ENCODE results near the gene RBFOX2. TPM values are rescaled to one million over a fixed set of nuclear protein-coding genes. Genes with fewer than 3 reads are reported as not detected.
A peak's percentile ranks its signal among the peaks of the same experiment; 100 is the strongest.

The RBFOX2 gene
- total RNA-seq, 1 experiment from 2014 or later = 144 TPM

GRCh38 chr22:35900483-35901168 is 128.0 kb downstream of the RBFOX2 start:
- peak; percentile 48 to 64 for DNase-seq (ENCODE audit: low read depth in 1 of 2, low spot score in 2 of 2)
- Histone ChIP-seq H3K27ac (peak overlapping the region; percentile 56; the same call in 1 of the 2 replicates), H3K4me3 (no peak overlapping the region), H3K9me3 (replicated peaks) (no peaks in the 10 kb centered on the region), H3K4me1 (replicated peaks) (peaks cover 22% of the 10 kb centered on the region), H3K36me3 (no peaks in the 10 kb centered on the region), H3K27me3 (replicated peaks) (no peaks in the 10 kb centered on the region)

GRCh38 chr22:35899736-35900135 is 128.9 kb downstream of the RBFOX2 start:
- H3K4me3 ChIP-seq = no peak overlapping the region
- no peak for DNase-seq (ENCODE audit: low read depth in 1 of 2, low spot score in 2 of 2)
- no peaks in the 10 kb centered on the region for H3K9me3 ChIP-seq (replicated peaks)
- H3K36me3 ChIP-seq = no peaks in the 10 kb centered on the region
- H3K27ac ChIP-seq = 0 out of 2 replicates have a peak overlapping the region, but pooled peaks have one; percentile 56
- no peaks in the 10 kb centered on the region for H3K27me3 ChIP-seq (replicated peaks)
- H3K4me1 ChIP-seq (replicated peaks) = peaks cover 22% of the 10 kb centered on the region

- no peak overlapping the region for H3K27ac ChIP-seq
- H3K9me3 ChIP-seq (replicated peaks) = no peaks in the 10 kb centered on the region
Observed at GRCh38 chr22:35896111-35896705, 132.4 kb downstream of the RBFOX2 start.

DNA sequence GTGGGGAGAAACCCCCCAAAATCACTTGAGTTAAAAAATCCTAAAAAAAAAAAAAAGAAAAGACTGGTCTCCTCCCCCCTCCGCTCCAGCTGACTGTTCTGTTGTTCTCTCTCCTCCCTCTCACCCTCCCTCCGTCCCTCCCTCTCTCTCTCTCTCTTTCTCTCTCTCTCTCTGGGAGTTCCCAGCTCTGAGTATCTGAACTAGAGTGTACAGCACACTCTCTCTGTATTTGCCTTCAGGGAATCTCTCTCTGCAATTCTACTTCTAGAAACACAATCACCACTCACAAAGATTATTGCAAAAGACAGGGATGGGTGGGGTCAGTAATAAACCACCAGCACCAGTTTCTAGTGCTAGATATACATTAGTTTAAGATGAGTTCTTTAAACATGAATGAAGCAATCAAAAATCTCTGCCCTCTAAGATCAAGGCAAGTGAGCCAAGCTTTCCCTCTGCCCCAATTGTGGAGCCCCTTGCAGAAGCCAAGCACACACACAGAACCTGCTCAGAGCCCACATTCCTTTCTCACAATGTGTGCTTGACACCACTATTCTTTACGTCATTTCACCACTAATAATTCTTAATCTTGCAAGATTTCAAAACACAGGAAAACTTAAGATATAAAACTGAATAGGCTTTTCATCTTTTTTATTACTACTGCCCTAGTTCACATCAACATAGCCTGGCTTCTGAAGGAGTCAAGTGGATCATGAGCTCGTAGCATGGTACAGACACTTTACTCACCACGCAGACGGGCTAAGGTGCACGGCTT is 133.5 kb downstream of the RBFOX2 start:
- H3K9me3 ChIP-seq (replicated peaks) = no peaks in the 10 kb centered on the region
- H3K4me3 ChIP-seq = no peak overlapping the region
- H3K27ac ChIP-seq = no peak overlapping the region
- no peaks in the 10 kb centered on the region for H3K36me3 ChIP-seq
- DNase-seq (ENCODE audit: low read depth in 1 of 2, low spot score in 2 of 2) = peak in 1 of 2 experiments; percentile 25
- no peaks in the 10 kb centered on the region for H3K27me3 ChIP-seq (replicated peaks)
- peaks cover 16% of the 10 kb centered on the region for H3K4me1 ChIP-seq (replicated peaks)

More at GRCh38 chr22:35896111-35896705, 132.4 kb downstream of the RBFOX2 start:
- peaks cover 26% of the 10 kb centered on the region for H3K4me1 ChIP-seq (replicated peaks)
- no peak for DNase-seq (ENCODE audit: low read depth in 1 of 2, low spot score in 2 of 2)
- no peak overlapping the region for H3K4me3 ChIP-seq
- no peaks in the 10 kb centered on the region for H3K27me3 ChIP-seq (replicated peaks)
- H3K36me3 ChIP-seq = no peaks in the 10 kb centered on the region

GRCh38 chr22:35894464-35894878 is 134.2 kb downstream of the RBFOX2 start:
- Histone ChIP-seq H3K9me3 (replicated peaks) (no peaks in the 10 kb centered on the region), H3K36me3 (no peaks in the 10 kb centered on the region), H3K4me1 (replicated peaks) (peaks cover 11% of the 10 kb centered on the region), H3K27ac (no peak overlapping the region), H3K4me3 (no peak overlapping the region), H3K27me3 (replicated peaks) (no peaks in the 10 kb centered on the region)
- DNase-seq (ENCODE audit: low read depth in 1 of 2, low spot score in 2 of 2) = no peak

GRCh38 chr22:35893698-35894097 is 134.9 kb downstream of the RBFOX2 start:
- Histone ChIP-seq H3K36me3 (no peaks in the 10 kb centered on the region), H3K4me1 (replicated peaks) (peaks cover 11% of the 10 kb centered on the region), H3K27ac (no peak overlapping the region), H3K27me3 (replicated peaks) (no peaks in the 10 kb centered on the region), H3K9me3 (replicated peaks) (no peaks in the 10 kb centered on the region), H3K4me3 (no peak overlapping the region)
- no peak for DNase-seq (ENCODE audit: low read depth in 1 of 2, low spot score in 2 of 2)

DNA sequence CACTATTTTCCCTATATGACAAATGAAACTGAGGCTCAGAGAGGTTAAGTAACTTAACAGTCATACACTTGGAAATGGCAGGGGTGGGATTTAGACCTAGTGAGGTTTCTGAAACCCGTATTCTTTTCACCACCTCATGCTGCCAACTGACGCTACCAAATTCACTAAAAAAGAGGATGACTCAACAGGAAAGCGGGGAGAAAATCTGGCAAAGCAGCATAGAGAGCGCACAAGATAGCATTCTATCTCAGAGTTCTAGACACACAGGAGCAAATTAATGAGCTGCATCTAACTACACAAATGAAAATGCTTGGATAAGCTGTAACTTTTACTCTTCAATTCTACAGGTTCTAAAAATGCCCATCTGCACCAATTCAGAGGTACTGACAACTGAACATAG is 136.4 kb downstream of the RBFOX2 start:
- Histone ChIP-seq H3K4me1 (replicated peaks) (peaks cover 19% of the 10 kb centered on the region), H3K4me3 (no peak overlapping the region), H3K9me3 (replicated peaks) (no peaks in the 10 kb centered on the region), H3K27me3 (replicated peaks) (no peaks in the 10 kb centered on the region), H3K27ac (no peak overlapping the region), H3K36me3 (no peaks in the 10 kb centered on the region)
- DNase-seq (ENCODE audit: low read depth in 1 of 2, low spot score in 2 of 2) = peak in 1 of 2 experiments; percentile 37

- Histone ChIP-seq H3K27me3 (replicated peaks) (no peaks in the 10 kb centered on the region), H3K36me3 (no peaks in the 10 kb centered on the region), H3K4me1 (replicated peaks) (peaks cover 22% of the 10 kb centered on the region), H3K27ac (no peak overlapping the region), H3K4me3 (no peak overlapping the region), H3K9me3 (replicated peaks) (no peaks in the 10 kb centered on the region)
- no peak for DNase-seq (ENCODE audit: low read depth in 1 of 2, low spot score in 2 of 2)
Observed at GRCh38 chr22:35891442-35891841, 137.2 kb downstream of the RBFOX2 start.

DNA sequence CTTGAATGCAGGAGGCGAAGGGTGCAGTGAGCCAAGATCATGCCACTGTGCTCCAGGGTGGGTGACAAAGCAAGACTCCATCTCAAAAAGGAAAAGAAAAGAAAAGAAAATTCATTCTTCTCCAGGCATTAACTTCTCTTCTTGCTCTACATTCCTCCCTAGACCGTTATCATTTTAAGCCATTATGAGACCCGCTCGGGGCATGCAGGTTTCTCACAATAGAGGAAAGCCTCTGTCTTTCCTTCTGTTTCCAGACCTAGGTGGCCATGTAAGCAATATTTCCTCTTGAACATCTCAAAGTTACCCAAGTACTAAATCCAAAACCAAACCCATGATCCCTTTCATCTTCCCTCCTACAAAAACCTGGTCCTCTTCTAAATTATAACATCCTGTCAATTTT is 139.6 kb downstream of the RBFOX2 start:
- DNase-seq (ENCODE audit: low read depth in 1 of 2, low spot score in 2 of 2) = no peak
- Histone ChIP-seq H3K9me3 (replicated peaks) (no peaks in the 10 kb centered on the region), H3K4me1 (replicated peaks) (peaks cover 24% of the 10 kb centered on the region), H3K27ac (no peak overlapping the region), H3K4me3 (no peak overlapping the region), H3K36me3 (no peaks in the 10 kb centered on the region), H3K27me3 (replicated peaks) (no peaks in the 10 kb centered on the region)

DNA sequence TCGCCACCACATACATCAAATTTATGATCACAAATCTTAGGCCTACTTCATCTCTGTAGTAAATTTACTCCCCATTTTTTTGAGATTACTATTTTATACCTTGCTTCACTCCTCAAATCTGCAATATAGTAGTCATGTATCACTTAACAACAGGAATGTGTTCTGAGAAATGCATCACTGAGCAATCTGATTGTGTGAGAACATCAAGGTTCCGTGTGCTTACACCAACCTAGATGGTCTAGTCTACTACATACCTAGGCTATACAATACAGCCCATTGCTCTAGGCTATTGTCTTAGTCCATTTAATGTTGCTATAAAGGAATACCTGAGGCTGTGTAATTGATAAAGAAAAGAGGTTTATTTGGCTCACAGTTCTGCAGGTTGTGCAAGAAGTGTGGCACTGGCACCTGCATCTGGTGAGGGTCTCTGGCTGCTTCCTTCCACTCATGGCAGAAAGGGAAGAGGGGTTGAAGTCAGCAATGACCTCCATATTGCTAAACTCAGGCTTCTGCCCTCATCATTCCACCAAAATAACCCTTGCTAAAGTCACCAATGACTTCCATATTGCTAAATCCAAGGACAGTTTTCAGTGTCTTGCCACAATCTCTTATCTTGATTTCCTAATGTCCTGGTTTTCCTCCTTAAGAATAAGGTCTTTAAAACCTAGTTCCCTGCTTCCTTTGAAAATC is 140.3 kb downstream of the RBFOX2 start:
- no peak for DNase-seq (ENCODE audit: low read depth in 1 of 2, low spot score in 2 of 2)
- no peak overlapping the region for H3K27ac ChIP-seq
- no peaks in the 10 kb centered on the region for H3K36me3 ChIP-seq
- H3K27me3 ChIP-seq (replicated peaks) = no peaks in the 10 kb centered on the region
- H3K4me1 ChIP-seq (replicated peaks) = peaks cover 27% of the 10 kb centered on the region
- no peak overlapping the region for H3K4me3 ChIP-seq
- no peaks in the 10 kb centered on the region for H3K9me3 ChIP-seq (replicated peaks)

GRCh38 chr22:35887296-35887875 is 141.2 kb downstream of the RBFOX2 start:
- Histone ChIP-seq H3K4me3 (no peak overlapping the region), H3K27me3 (replicated peaks) (no peaks in the 10 kb centered on the region), H3K4me1 (replicated peaks) (peaks cover 32% of the 10 kb centered on the region), H3K9me3 (replicated peaks) (no peaks in the 10 kb centered on the region), H3K36me3 (no peaks in the 10 kb centered on the region), H3K27ac (no peak overlapping the region)
- no peak for DNase-seq (ENCODE audit: low read depth in 1 of 2, low spot score in 2 of 2)

- Histone ChIP-seq H3K36me3 (no peaks in the 10 kb centered on the region), H3K4me1 (replicated peaks) (peaks cover 30% of the 10 kb centered on the region), H3K27ac (no peak overlapping the region), H3K4me3 (no peak overlapping the region), H3K27me3 (replicated peaks) (no peaks in the 10 kb centered on the region), H3K9me3 (replicated peaks) (no peaks in the 10 kb centered on the region)
- DNase-seq (ENCODE audit: low read depth in 1 of 2, low spot score in 2 of 2) = no peak
Observed at GRCh38 chr22:35886309-35886708, 142.3 kb downstream of the RBFOX2 start.

- Histone ChIP-seq H3K4me3 (no peak overlapping the region), H3K27me3 (replicated peaks) (no peaks in the 10 kb centered on the region), H3K4me1 (replicated peaks) (peaks cover 30% of the 10 kb centered on the region), H3K36me3 (no peaks in the 10 kb centered on the region), H3K27ac (no peak overlapping the region), H3K9me3 (replicated peaks) (no peaks in the 10 kb centered on the region)
- DNase-seq (ENCODE audit: low read depth in 1 of 2, low spot score in 2 of 2) = no peak
Observed at GRCh38 chr22:35884529-35884928, 144.1 kb downstream of the RBFOX2 start.
